Gastrocnemius medialis (tissue), 4 donors: ENCODE measurements around the gene ALG11. TPM values are rescaled to one million over a fixed set of nuclear protein-coding genes. Genes with fewer than 3 reads are reported as not detected.

Experiments used
- ATAC-seq, 2 donors: fragments of 150-250 bp; one replicate each; pipeline ENCODE4 v1.9.1; 2016
- DNase-seq, 2 donors: peaks; one replicate each; pipeline ENCODE4 v3.0.0-alpha.2; 2019
- H3K27ac ChIP-seq, 4 donors: fragments of 200-600 bp; sonication (generic); 1 replicate in 1 of 4; 2 replicates in 3 of 4; pipeline ENCODE4 v1.5.1; 2016 to 2018; ENCODE audit warnings: mild to moderate bottlenecking in 2 of 4, moderate library complexity in 1 of 4
- H3K27me3 ChIP-seq, 3 donors: fragments of 200-600 bp; sonication (generic) in 2 of 3; 1 replicate in 1 of 3; 2 replicates in 2 of 3; pipeline versions ENCODE4 v1.5.1 to v1.6.0; 2016 to 2019; ENCODE audit warnings: mild to moderate bottlenecking in 1 of 3, moderate library complexity in 1 of 3
- H3K36me3 ChIP-seq, 2 donors: fragments of 200-600 bp; sonication (generic) in 1 of 2; one replicate each; pipeline ENCODE4 v1.5.1; 2017 to 2018
- H3K4me1 ChIP-seq, 2 donors: fragments of 200-600 bp; sonication (generic) in 1 of 2; one replicate each; pipeline ENCODE4 v1.5.1; 2016 to 2017; ENCODE audit warnings: mild to moderate bottlenecking in 2 of 2
- H3K4me3 ChIP-seq, 4 donors: fragments of 200-600 bp; sonication (generic) in 3 of 4; 1 replicate in 1 of 4; 2 replicates in 3 of 4; pipeline ENCODE4 v1.5.1; 2016 to 2019; ENCODE audit warnings: mild to moderate bottlenecking in 2 of 4
- H3K9me3 ChIP-seq, 3 donors: fragments of 200-600 bp; sonication (generic) in 2 of 3; 1 replicate in 1 of 3; 2 replicates in 2 of 3; pipeline ENCODE4 v1.5.1; 2016 to 2019
- CTCF ChIP-seq, 5 experiments: fragments of 450-650 bp in 3 of 5; fragments of 200-600 bp in 2 of 5; sonication (generic) in 2 of 5; IDR thresholded peaks in 4 of 5; conservative IDR thresholded peaks in 1 of 5; 1 replicate in 4 of 5; 2 replicates in 1 of 5; pipeline ENCODE4 v1.5.1; 2016 to 2019; ENCODE audit warnings: antibody characterized with exemption in 5 of 5, mild to moderate bottlenecking in 3 of 5, moderate library complexity in 3 of 5
- POLR2A ChIP-seq, 2 donors: fragments of 450-650 bp; IDR thresholded peaks; one replicate each; pipeline ENCODE4 v1.6.1; 2017; ENCODE audit warnings: antibody characterized with exemption in 2 of 2, mild to moderate bottlenecking in 2 of 2, moderate library complexity in 2 of 2
- in situ Hi-C, 4 donors: fragments of 200-750 bp; cut with MboI; loops; one replicate each; pipeline versions ENCODE4 v1.15.0 to v1.8.0; 2017; ENCODE audit warnings: low sequenced_read_pairs in 4 of 4
- intact Hi-C: fragments of 100-400 bp; cut with DNase I; formaldehyde crosslinking; loops from one replicate; pipeline ENCODE4 v1.15.1; 2023; ENCODE audit warnings: low total_unique reads
- total RNA-seq, 4 donors: library from RNA; depleted of rRNA; stranded (reverse); fragments of >200 nt; gene quantifications; one replicate each; pipeline versions ENCODE4 v1.1.0 to v1.2.3, GENCODE V29; 2016

The ALG11 gene
- total RNA-seq, 4 donors from 2014 or later: 8.9 to 14.2 (median 10.1) TPM

GRCh38 chr13:51971520-51972426 is 40.4 kb upstream of the ALG11 start:
- intact Hi-C loops: no loop called here
- no peaks in the 10 kb centered on the region for H3K9me3 ChIP-seq
- no peaks in the 10 kb centered on the region for H3K27me3 ChIP-seq
- DNase-seq (no peak), ATAC-seq (no peak)
- in situ Hi-C loops: no loop called here
- no peak overlapping the region for H3K27ac ChIP-seq
- H3K4me1 ChIP-seq: peaks cover 0 to 4% of the 10 kb centered on the region in 2 donors
- no peak overlapping the region for H3K4me3 ChIP-seq
- peaks cover 0 to 4% of the 10 kb centered on the region in 2 donors for H3K36me3 ChIP-seq
- TF ChIP-seq CTCF (IDR thresholded peaks at IDR 0.05 in 4 of 5, conservative IDR thresholded peaks at IDR 0.05 in 1 of 5): no peak
- TF ChIP-seq POLR2A (IDR thresholded peaks at IDR 0.05): no peak

GRCh38 chr13:51974482-51974881 is 37.7 kb upstream of the ALG11 start:
- H3K36me3 ChIP-seq: peaks cover 0 to 4% of the 10 kb centered on the region in 2 donors
- no peak overlapping the region for H3K4me3 ChIP-seq
- no peak for TF ChIP-seq CTCF (IDR thresholded peaks at IDR 0.05 in 4 of 5, conservative IDR thresholded peaks at IDR 0.05 in 1 of 5)
- TF ChIP-seq POLR2A (IDR thresholded peaks at IDR 0.05): no peak
- H3K4me1 ChIP-seq: peaks cover 0 to 3% of the 10 kb centered on the region in 2 donors
- ATAC-seq (no peak), DNase-seq (no peak)
- H3K27ac ChIP-seq: no peak overlapping the region
- intact Hi-C loops (no loop called here), in situ Hi-C loops (no loop called here)
- no peaks in the 10 kb centered on the region for H3K9me3 ChIP-seq
- no peaks in the 10 kb centered on the region for H3K27me3 ChIP-seq

GRCh38 chr13:51976423-51976822 is 35.8 kb upstream of the ALG11 start:
- intact Hi-C loops (no loop called here), in situ Hi-C loops (no loop called here)
- Histone ChIP-seq H3K9me3 (no peaks in the 10 kb centered on the region), H3K4me3 (no peak overlapping the region), H3K27ac (no peak overlapping the region), H3K4me1 (no peaks in the 10 kb centered on the region), H3K27me3 (no peaks in the 10 kb centered on the region), H3K36me3 (no peaks in the 10 kb centered on the region)
- TF ChIP-seq CTCF (IDR thresholded peaks at IDR 0.05 in 4 of 5, conservative IDR thresholded peaks at IDR 0.05 in 1 of 5) (no peak), POLR2A (IDR thresholded peaks at IDR 0.05) (no peak)
- ATAC-seq: no peak
- no peak for DNase-seq

- Histone ChIP-seq H3K27me3 (no peaks in the 10 kb centered on the region), H3K27ac (no peak overlapping the region), H3K9me3 (no peaks in the 10 kb centered on the region), H3K4me1 (no peaks in the 10 kb centered on the region), H3K4me3 (no peak overlapping the region), H3K36me3 (no peaks in the 10 kb centered on the region)
- in situ Hi-C loops (no loop called here), intact Hi-C loops (no loop called here)
- DNase-seq (no peak), ATAC-seq (no peak)
- no peak for TF ChIP-seq CTCF (IDR thresholded peaks at IDR 0.05 in 4 of 5, conservative IDR thresholded peaks at IDR 0.05 in 1 of 5)
- no peak for TF ChIP-seq POLR2A (IDR thresholded peaks at IDR 0.05)
These were observed 35.3 kb upstream of the ALG11 start for GRCh38 chr13:51976890-51977289.
